GM18507 (cell line): ENCODE measurements around the gene USF3.

Source experiments
- DNase-seq: peaks from one replicate; pipeline ENCODE4 v3.0.0; 2011; ENCODE audit warnings: low read depth; ENCODE audit not compliant: insufficient read length; ENCODE audit errors: extremely low spot score
- FAIRE-seq: peaks from 2 replicates; lab custom pipeline; 2011; peaks lifted over from hg19 to GRCh38; lab: Jason Lieb, UNC

The USF3 gene

GRCh38 chr3:113625834-113626233 is 70.6 kb downstream of the USF3 start:
- DNase-seq, result no peak
- FAIRE-seq, result no peak

- FAIRE-seq, result no peak
- no peak for DNase-seq
These were observed 72.6 kb downstream of the USF3 start for GRCh38 chr3:113623811-113624210.

GRCh38 chr3:113623324-113623723 is 73.1 kb downstream of the USF3 start:
- DNase-seq (no peak), FAIRE-seq (no peak)

GRCh38 chr3:113620091-113620490 is 76.4 kb downstream of the USF3 start:
- FAIRE-seq, result no peak

GRCh38 chr3:113617726-113618125 is 78.7 kb downstream of the USF3 start:
- DNase-seq, result no peak
- no peak for FAIRE-seq

More at GRCh38 chr3:113620091-113620490, 76.4 kb downstream of the USF3 start:
- no peak for DNase-seq

GRCh38 chr3:113615976-113616375 is 80.5 kb downstream of the USF3 start:
- no peak for DNase-seq

GRCh38 chr3:113614402-113614801 is 82.0 kb downstream of the USF3 start:
- FAIRE-seq, result no peak

More at GRCh38 chr3:113615976-113616375, 80.5 kb downstream of the USF3 start:
- FAIRE-seq, result no peak

GRCh38 chr3:113607219-113607596 is 89.2 kb downstream of the USF3 start:
- DNase-seq, result no peak
- FAIRE-seq, result no peak

More at GRCh38 chr3:113614402-113614801, 82.0 kb downstream of the USF3 start:
- DNase-seq, result no peak

GRCh38 chr3:113606539-113607218 is 89.8 kb downstream of the USF3 start:
- FAIRE-seq (peak; percentile 99), DNase-seq (peak; percentile 59)

- FAIRE-seq (no peak), DNase-seq (no peak)
These were observed 93.6 kb downstream of the USF3 start for GRCh38 chr3:113602836-113603235.

- no peak for FAIRE-seq
These were observed 94.2 kb downstream of the USF3 start for GRCh38 chr3:113602256-113602655.

GRCh38 chr3:113601240-113601639 is 95.2 kb downstream of the USF3 start:
- FAIRE-seq (no peak), DNase-seq (no peak)

More at GRCh38 chr3:113602256-113602655, 94.2 kb downstream of the USF3 start:
- DNase-seq, result no peak

GRCh38 chr3:113600418-113601182 is 95.8 kb downstream of the USF3 start:
- FAIRE-seq (no peak), DNase-seq (no peak)
